Adrenal gland (tissue), 12 donors: Measurements from ENCODE around the gene P2RY2. TPM values are rescaled to one million over a fixed set of nuclear protein-coding genes. Genes with fewer than 3 reads are reported as not detected.

Experiments used
- DNase-seq, 7 donors: peaks; one replicate each; pipeline ENCODE4 v3.0.0-alpha.2; 2019 to 2020
- H3K27ac ChIP-seq, 5 donors: fragments of 200-600 bp; sonication (generic) in 4 of 5; 1 replicate in 3 of 5; 2 replicates in 2 of 5; pipeline versions ENCODE4 v1.5.1 to v1.8.0; 2016 to 2020; ENCODE audit warnings: mild to moderate bottlenecking in 1 of 5
- H3K27me3 ChIP-seq: fragments of 200-600 bp; 2 replicates; pipeline ENCODE4 v1.8.0; 2021
- H3K36me3 ChIP-seq, 2 donors: fragments of 200-600 bp; replicated peaks in 1 of 2; 1 replicate in 1 of 2; 2 replicates in 1 of 2; pipeline versions ENCODE4 v1.5.1 to v1.8.0; 2018 to 2022
- H3K4me1 ChIP-seq, 2 donors: fragments of 200-600 bp; replicated peaks in 1 of 2; 1 replicate in 1 of 2; 2 replicates in 1 of 2; pipeline versions ENCODE4 v1.5.1 to v1.8.0; 2018 to 2021
- H3K4me3 ChIP-seq, 4 donors: fragments of 200-600 bp; sonication (generic) in 3 of 4; one replicate each; pipeline ENCODE4 v1.5.1; 2016 to 2018
- H3K9me3 ChIP-seq, 3 donors: fragments of 200-600 bp; sonication (generic) in 1 of 3; replicated peaks in 1 of 3; 1 replicate in 2 of 3; 2 replicates in 1 of 3; pipeline versions ENCODE4 v1.5.1 to v1.8.0; 2016 to 2021
- POLR2A ChIP-seq, 2 donors: fragments of 450-650 bp; IDR thresholded peaks; one replicate each; pipeline ENCODE4 v1.6.1; 2017; ENCODE audit warnings: antibody characterized with exemption in 2 of 2, mild to moderate bottlenecking in 2 of 2, moderate library complexity in 1 of 2
- WGBS, 4 donors: extraction: QIAGEN DNeasy Blood & Tissue Kit in 2 of 4; methylation state at CpG; one replicate each; pipeline versions ENCODE4 v1.1.5 to v1.1.7; 2013 to 2017; 5-methylcytosine and 5-hydroxymethylcytosine counted together
- intact Hi-C, 2 donors: fragments of 100-400 bp; cut with DNase I; formaldehyde crosslinking; loops; one replicate each; pipeline versions ENCODE4 v1.14.1 to v1.15.0; 2022 to 2023
- polyA plus RNA-seq, 3 donors: library from polyadenylated mRNA; stranded (reverse); fragments of 200-250 nt in 2 of 3; fragments of 350-450 nt in 1 of 3; fragmentation: Illumina TruSeq in 1 of 3; extraction: RNeasy Lipid Tissue Mini Kit (QIAGEN cat#74804) in 1 of 3; gene quantifications; one replicate each; pipeline ENCODE4 v1.2.3, GENCODE V29; 2013 to 2014
- total RNA-seq, 9 donors: library from RNA; depleted of rRNA in 4 of 9; stranded (reverse); fragments of >200 nt in 4 of 9; fragments of 120-200 nt in 1 of 9; fragmentation: NEBNext Ultra II Directional in 1 of 9; extraction: Animal tissue kit (Norgen Biotek cat#: 25700) in 1 of 9; gene quantifications; one replicate each; pipeline versions ENCODE4 v1.1.0 to v1.2.4, GENCODE V29; 2013 to 2023
- TF ChIP-seq, protein P1 (sequence below), 6 experiments: fragments of 450-650 bp in 4 of 6; fragments of 200-600 bp in 2 of 6; sonication (generic) in 1 of 6; IDR thresholded peaks; 1 replicate in 5 of 6; 2 replicates in 1 of 6; pipeline versions ENCODE4 v1.5.1 to v1.8.0; 2016 to 2021; ENCODE audit warnings: antibody characterized with exemption in 6 of 6, mild to moderate bottlenecking in 2 of 6, moderate library complexity in 1 of 6
- donor health status: healthy with polysubstance abuse.
- donor health status: Bipolar disorder and iron deficiency.
- donor health status: DM: yes; HTN: yes; CAD: no.
- donor health status: DM: no; HTN: no; CAD: no.
- donor health status: DM: no; HTN: no; CAD: no.
- donor health status: DM: yes; HTN: yes; CAD: no.

Gene P2RY2
- total and polyA plus RNA-seq, 12 donors: 1.3 to 51.6 (median 7.6) TPM

DNA sequence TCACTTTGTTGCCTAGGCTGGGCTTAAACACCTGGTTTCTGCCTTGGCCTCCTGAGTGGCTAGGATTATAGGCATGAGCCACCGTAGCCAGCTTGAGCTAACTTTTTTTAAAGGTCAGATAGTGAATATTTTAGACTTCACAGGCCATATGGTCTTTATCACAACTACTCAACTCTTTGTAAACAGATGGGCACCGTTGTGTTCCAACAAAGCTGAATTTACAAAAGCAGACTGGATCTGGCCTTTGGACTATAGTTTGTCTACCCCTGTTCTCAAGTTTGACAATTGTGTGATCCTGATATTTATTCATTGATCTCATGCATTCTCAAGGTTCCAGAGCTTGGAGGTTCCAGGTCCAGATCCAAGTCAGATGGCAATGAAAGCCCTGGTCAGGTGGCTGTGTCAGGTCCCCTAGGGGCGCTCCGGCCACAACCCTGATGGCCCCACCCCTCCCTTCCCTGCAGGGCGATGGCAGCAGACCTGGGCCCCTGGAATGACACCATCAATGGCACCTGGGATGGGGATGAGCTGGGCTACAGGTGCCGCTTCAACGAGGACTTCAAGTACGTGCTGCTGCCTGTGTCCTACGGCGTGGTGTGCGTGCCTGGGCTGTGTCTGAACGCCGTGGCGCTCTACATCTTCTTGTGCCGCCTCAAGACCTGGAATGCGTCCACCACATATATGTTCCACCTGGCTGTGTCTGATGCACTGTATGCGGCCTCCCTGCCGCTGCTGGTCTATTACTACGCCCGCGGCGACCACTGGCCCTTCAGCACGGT is 15.8 kb downstream of the P2RY2 start:
- Histone ChIP-seq H3K27ac (no peak overlapping the region), H3K27me3 (no peaks in the 10 kb centered on the region), H3K4me1 (no peaks in the 10 kb centered on the region), H3K4me3 (no peak overlapping the region), H3K9me3 (no peaks in the 10 kb centered on the region), H3K36me3 (no peaks in the 10 kb centered on the region)
- peak in 4 of 7 donors; percentile 9 to 45 (median 15) for DNase-seq
- no peak for TF ChIP-seq POLR2A (IDR thresholded peaks at IDR 0.05)
- TF ChIP-seq, protein P1, sequence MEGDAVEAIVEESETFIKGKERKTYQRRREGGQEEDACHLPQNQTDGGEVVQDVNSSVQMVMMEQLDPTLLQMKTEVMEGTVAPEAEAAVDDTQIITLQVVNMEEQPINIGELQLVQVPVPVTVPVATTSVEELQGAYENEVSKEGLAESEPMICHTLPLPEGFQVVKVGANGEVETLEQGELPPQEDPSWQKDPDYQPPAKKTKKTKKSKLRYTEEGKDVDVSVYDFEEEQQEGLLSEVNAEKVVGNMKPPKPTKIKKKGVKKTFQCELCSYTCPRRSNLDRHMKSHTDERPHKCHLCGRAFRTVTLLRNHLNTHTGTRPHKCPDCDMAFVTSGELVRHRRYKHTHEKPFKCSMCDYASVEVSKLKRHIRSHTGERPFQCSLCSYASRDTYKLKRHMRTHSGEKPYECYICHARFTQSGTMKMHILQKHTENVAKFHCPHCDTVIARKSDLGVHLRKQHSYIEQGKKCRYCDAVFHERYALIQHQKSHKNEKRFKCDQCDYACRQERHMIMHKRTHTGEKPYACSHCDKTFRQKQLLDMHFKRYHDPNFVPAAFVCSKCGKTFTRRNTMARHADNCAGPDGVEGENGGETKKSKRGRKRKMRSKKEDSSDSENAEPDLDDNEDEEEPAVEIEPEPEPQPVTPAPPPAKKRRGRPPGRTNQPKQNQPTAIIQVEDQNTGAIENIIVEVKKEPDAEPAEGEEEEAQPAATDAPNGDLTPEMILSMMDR (IDR thresholded peaks at IDR 0.05): no peak
- intact Hi-C loops: loop anchor here in 1 of 2 donors (5.0 kb wide), 1 partner anchor 42 kb away; no protein-coding TSS in a partner anchor
- 93 to 94% (median 94%) methylated on average over 19 to 23 of the region's 23 CpGs for WGBS, 4 donors

DNA sequence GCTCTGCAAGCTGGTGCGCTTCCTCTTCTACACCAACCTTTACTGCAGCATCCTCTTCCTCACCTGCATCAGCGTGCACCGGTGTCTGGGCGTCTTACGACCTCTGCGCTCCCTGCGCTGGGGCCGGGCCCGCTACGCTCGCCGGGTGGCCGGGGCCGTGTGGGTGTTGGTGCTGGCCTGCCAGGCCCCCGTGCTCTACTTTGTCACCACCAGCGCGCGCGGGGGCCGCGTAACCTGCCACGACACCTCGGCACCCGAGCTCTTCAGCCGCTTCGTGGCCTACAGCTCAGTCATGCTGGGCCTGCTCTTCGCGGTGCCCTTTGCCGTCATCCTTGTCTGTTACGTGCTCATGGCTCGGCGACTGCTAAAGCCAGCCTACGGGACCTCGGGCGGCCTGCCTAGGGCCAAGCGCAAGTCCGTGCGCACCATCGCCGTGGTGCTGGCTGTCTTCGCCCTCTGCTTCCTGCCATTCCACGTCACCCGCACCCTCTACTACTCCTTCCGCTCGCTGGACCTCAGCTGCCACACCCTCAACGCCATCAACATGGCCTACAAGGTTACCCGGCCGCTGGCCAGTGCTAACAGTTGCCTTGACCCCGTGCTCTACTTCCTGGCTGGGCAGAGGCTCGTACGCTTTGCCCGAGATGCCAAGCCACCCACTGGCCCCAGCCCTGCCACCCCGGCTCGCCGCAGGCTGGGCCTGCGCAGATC is 16.5 kb downstream of the P2RY2 start:
- DNase-seq: peak in 2 of 7 donors; percentile 5 to 14
- Histone ChIP-seq H3K36me3 (no peaks in the 10 kb centered on the region), H3K27ac (no peak overlapping the region), H3K4me1 (peaks cover 0 to under 1% of the 10 kb centered on the region in 2 donors), H3K4me3 (no peak overlapping the region), H3K9me3 (no peaks in the 10 kb centered on the region), H3K27me3 (no peaks in the 10 kb centered on the region)
- intact Hi-C loops: loop anchor here in 1 of 2 donors (5.0 kb wide), 1 partner anchor 42 kb away; no protein-coding TSS in a partner anchor
- 85 to 94% (median 91%) methylated on average over 48 to 56 of the region's 56 CpGs for WGBS, 4 donors
- TF ChIP-seq, protein P1 (IDR thresholded peaks at IDR 0.05): no peak
- TF ChIP-seq POLR2A (IDR thresholded peaks at IDR 0.05): no peak

DNA sequence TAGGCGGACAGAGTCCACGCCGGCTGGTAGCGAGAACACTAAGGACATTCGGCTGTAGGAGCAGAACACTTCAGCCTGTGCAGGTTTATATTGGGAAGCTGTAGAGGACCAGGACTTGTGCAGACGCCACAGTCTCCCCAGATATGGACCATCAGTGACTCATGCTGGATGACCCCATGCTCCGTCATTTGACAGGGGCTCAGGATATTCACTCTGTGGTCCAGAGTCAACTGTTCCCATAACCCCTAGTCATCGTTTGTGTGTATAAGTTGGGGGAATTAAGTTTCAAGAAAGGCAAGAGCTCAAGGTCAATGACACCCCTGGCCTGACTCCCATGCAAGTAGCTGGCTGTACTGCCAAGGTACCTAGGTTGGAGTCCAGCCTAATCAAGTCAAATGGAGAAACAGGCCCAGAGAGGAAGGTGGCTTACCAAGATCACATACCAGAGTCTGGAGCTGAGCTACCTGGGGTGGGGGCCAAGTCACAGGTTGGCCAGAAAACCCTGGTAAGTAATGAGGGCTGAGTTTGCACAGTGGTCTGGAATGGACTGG is 17.2 kb downstream of the P2RY2 start:
- Histone ChIP-seq H3K27me3 (no peaks in the 10 kb centered on the region), H3K9me3 (no peaks in the 10 kb centered on the region), H3K36me3 (no peaks in the 10 kb centered on the region), H3K27ac (no peak overlapping the region), H3K4me3 (no peak overlapping the region), H3K4me1 (peaks cover 2 to 7% of the 10 kb centered on the region in 2 donors)
- peak in 2 of 7 donors; percentile 6 to 12 for DNase-seq
- TF ChIP-seq, protein P1 (IDR thresholded peaks at IDR 0.05): no peak
- no peak for TF ChIP-seq POLR2A (IDR thresholded peaks at IDR 0.05)
- 79 to 93% (median 90%) methylated on average over 6 to 8 of the region's 8 CpGs for WGBS, 4 donors
- intact Hi-C loops: no loop called here

DNA sequence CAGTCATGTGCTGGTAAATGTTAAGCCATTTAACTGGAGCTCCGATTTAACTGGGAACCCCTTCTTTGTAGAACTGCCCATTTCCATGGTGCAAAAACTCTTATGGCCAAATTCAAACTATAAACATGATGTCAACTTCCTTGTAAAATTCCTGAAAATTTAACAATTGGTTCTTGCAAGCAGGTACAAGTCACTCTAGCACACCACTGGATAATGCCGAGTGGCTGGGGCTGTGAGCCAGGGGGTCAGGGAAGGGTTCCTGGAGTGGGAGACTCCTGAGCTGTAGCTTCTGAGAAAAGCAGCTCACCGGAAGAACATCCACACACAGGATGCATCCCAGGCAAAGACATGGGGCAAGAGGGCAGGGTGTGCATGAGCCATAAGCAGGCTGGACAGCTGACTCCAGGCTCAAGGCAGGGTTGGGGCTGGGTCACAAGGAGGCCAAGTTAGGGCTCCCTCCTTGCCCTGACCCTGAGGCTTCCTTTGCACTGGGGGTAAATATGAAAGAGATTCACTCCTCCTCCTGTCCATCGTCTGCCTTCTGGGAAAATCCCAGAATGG is 18.2 kb downstream of the P2RY2 start:
- peaks cover 4 to 10% of the 10 kb centered on the region in 2 donors for H3K4me1 ChIP-seq
- peak overlapping the region in 1 of 5 donors; percentile 94 for H3K27ac ChIP-seq
- TF ChIP-seq, protein P1 (IDR thresholded peaks at IDR 0.05): no peak
- TF ChIP-seq POLR2A (IDR thresholded peaks at IDR 0.05): no peak
- WGBS, 4 donors: 84 to 93% (median 90%) methylated on average over 3 to 4 of the region's 4 CpGs
- intact Hi-C loops: no loop called here
- no peaks in the 10 kb centered on the region for H3K27me3 ChIP-seq
- no peaks in the 10 kb centered on the region for H3K9me3 ChIP-seq
- no peaks in the 10 kb centered on the region for H3K36me3 ChIP-seq
- DNase-seq: peak in 2 of 7 donors; percentile 12 to 13
- H3K4me3 ChIP-seq: no peak overlapping the region
